GM18519 (cell line): ENCODE data around the gene LTBP1.

Experiments used
- ATAC-seq: cut with Tn5 transposase; IDR thresholded peaks from one replicate; pipeline ENCODE4 v1.9.1; 2021; ENCODE audit warnings: mild to moderate bottlenecking, moderate library complexity; ENCODE audit not compliant: unreplicated experiment, low FRiP score

The LTBP1 gene

GRCh38 chr2:33278245-33278943 lies 331.6 kb downstream of the LTBP1 start:
- no peak for ATAC-seq

- ATAC-seq = no peak
Measured at GRCh38 chr2:33284287-33284686, 337.5 kb downstream of the LTBP1 start.

- no peak for ATAC-seq
Measured at GRCh38 chr2:33287507-33288005, 340.8 kb downstream of the LTBP1 start.

GRCh38 chr2:33288011-33288410 lies 341.3 kb downstream of the LTBP1 start:
- ATAC-seq = no peak

- no peak for ATAC-seq
Measured at GRCh38 chr2:33289961-33290360, 343.2 kb downstream of the LTBP1 start.

- ATAC-seq = no peak
Measured at GRCh38 chr2:33291278-33292013, 344.7 kb downstream of the LTBP1 start.

GRCh38 chr2:33292063-33292462 lies 345.3 kb downstream of the LTBP1 start:
- ATAC-seq = no peak

- ATAC-seq = peak; percentile 59
Measured at GRCh38 chr2:33292981-33293595, 346.3 kb downstream of the LTBP1 start.

GRCh38 chr2:33298233-33298632 lies 351.5 kb downstream of the LTBP1 start:
- ATAC-seq = no peak

GRCh38 chr2:33301355-33301754 lies 354.6 kb downstream of the LTBP1 start:
- ATAC-seq = no peak

- ATAC-seq = no peak
Measured at GRCh38 chr2:33302348-33302747, 355.6 kb downstream of the LTBP1 start.

GRCh38 chr2:33304032-33304864 lies 357.5 kb downstream of the LTBP1 start:
- no peak for ATAC-seq

- no peak for ATAC-seq
Measured at GRCh38 chr2:33307659-33308270, 361.0 kb downstream of the LTBP1 start.

GRCh38 chr2:33312355-33312754 lies 365.6 kb downstream of the LTBP1 start:
- ATAC-seq = no peak

GRCh38 chr2:33313039-33313438 lies 366.3 kb downstream of the LTBP1 start:
- ATAC-seq = no peak

- ATAC-seq = no peak
Measured at GRCh38 chr2:33314541-33314940, 367.8 kb downstream of the LTBP1 start.

- no peak for ATAC-seq
Measured at GRCh38 chr2:33316328-33316727, 369.6 kb downstream of the LTBP1 start.

- no peak for ATAC-seq
Measured at GRCh38 chr2:33317369-33318007, 370.7 kb downstream of the LTBP1 start.

- no peak for ATAC-seq
Measured at GRCh38 chr2:33318456-33318855, 371.7 kb downstream of the LTBP1 start.

GRCh38 chr2:33320573-33320972 lies 373.8 kb downstream of the LTBP1 start:
- no peak for ATAC-seq
